ENCODE data around the gene EEFSEC. TPM values are rescaled to one million over a fixed set of nuclear protein-coding genes. Genes with fewer than 3 reads are reported as not detected.

EEFSEC gene
- total RNA-seq, 6 donors from 2014 or later: 14.9 to 38.8 (median 17.9) TPM

- ATAC-seq (ENCODE audit: low FRiP score in 2 of 2) (peak in 1 of 2 donors; percentile 36), DNase-seq (no peak)
- Histone ChIP-seq H3K27ac (no peak overlapping the region), H3K27me3 (no peaks in the 10 kb centered on the region), H3K9me3 (no peaks in the 10 kb centered on the region), H3K36me3 (no peaks in the 10 kb centered on the region), H3K4me1 (peaks cover 0 to 11% (median 5%) of the 10 kb centered on the region in 4 donors), H3K4me3 (no peak overlapping the region)
- TF ChIP-seq CTCF (IDR thresholded peaks at IDR 0.05) (no peak), POLR2A (IDR thresholded peaks at IDR 0.05) (no peak), POLR2AphosphoS5 (IDR thresholded peaks at IDR 0.05) (no peak), EP300 (IDR thresholded peaks at IDR 0.05) (no peak)
- WGBS, 2 donors: 63 to 66% methylated on average over 6 of the region's 6 CpGs
These were observed 42.5 kb downstream of the EEFSEC start for GRCh38 chr3:128195802-128196201.

- H3K27me3 ChIP-seq: no peaks in the 10 kb centered on the region
- H3K9me3 ChIP-seq: no peaks in the 10 kb centered on the region
- no peaks in the 10 kb centered on the region for H3K36me3 ChIP-seq
- ATAC-seq (ENCODE audit: low FRiP score in 2 of 2) (no peak), DNase-seq (no peak)
- peaks cover 0 to 11% (median 5%) of the 10 kb centered on the region in 4 donors for H3K4me1 ChIP-seq
- no peak overlapping the region for H3K27ac ChIP-seq
- WGBS, 2 donors: 77 to 83% methylated on average over 4 of the region's 4 CpGs
- TF ChIP-seq CTCF (IDR thresholded peaks at IDR 0.05): no peak
- TF ChIP-seq POLR2A (IDR thresholded peaks at IDR 0.05): no peak
- no peak for TF ChIP-seq POLR2AphosphoS5 (IDR thresholded peaks at IDR 0.05)
- TF ChIP-seq EP300 (IDR thresholded peaks at IDR 0.05): no peak
- H3K4me3 ChIP-seq: no peak overlapping the region
These were observed 43.4 kb downstream of the EEFSEC start for GRCh38 chr3:128196647-128197046.

GRCh38 chr3:128197855-128198254, 44.6 kb downstream of the EEFSEC start:
- no peak overlapping the region for H3K27ac ChIP-seq
- no peak for ATAC-seq (ENCODE audit: low FRiP score in 2 of 2)
- H3K9me3 ChIP-seq: no peaks in the 10 kb centered on the region
- 91 to 93% methylated on average over 7 of the region's 7 CpGs for WGBS, 2 donors
- H3K27me3 ChIP-seq: no peaks in the 10 kb centered on the region
- no peak for TF ChIP-seq POLR2AphosphoS5 (IDR thresholded peaks at IDR 0.05)
- TF ChIP-seq CTCF (IDR thresholded peaks at IDR 0.05): no peak
- TF ChIP-seq POLR2A (IDR thresholded peaks at IDR 0.05): no peak
- no peak for TF ChIP-seq EP300 (IDR thresholded peaks at IDR 0.05)
- no peak for DNase-seq
- H3K36me3 ChIP-seq: no peaks in the 10 kb centered on the region
- H3K4me3 ChIP-seq: no peak overlapping the region
- H3K4me1 ChIP-seq: peaks cover 0 to 11% (median 5%) of the 10 kb centered on the region in 4 donors

- no peak overlapping the region for H3K27ac ChIP-seq
- no peaks in the 10 kb centered on the region for H3K36me3 ChIP-seq
- peaks cover 0 to 11% (median 5%) of the 10 kb centered on the region in 4 donors for H3K4me1 ChIP-seq
- H3K4me3 ChIP-seq: no peak overlapping the region
- 94 to 100% methylated on average over 1 of the region's 1 CpG for WGBS, 2 donors
- no peaks in the 10 kb centered on the region for H3K27me3 ChIP-seq
- H3K9me3 ChIP-seq: no peaks in the 10 kb centered on the region
- no peak for DNase-seq
- TF ChIP-seq POLR2AphosphoS5 (IDR thresholded peaks at IDR 0.05): no peak
- TF ChIP-seq POLR2A (IDR thresholded peaks at IDR 0.05): no peak
- no peak for TF ChIP-seq EP300 (IDR thresholded peaks at IDR 0.05)
- TF ChIP-seq CTCF (IDR thresholded peaks at IDR 0.05): no peak
- no peak for ATAC-seq (ENCODE audit: low FRiP score in 2 of 2)
These were observed 45.0 kb downstream of the EEFSEC start for GRCh38 chr3:128198313-128198712.

- DNase-seq (no peak), ATAC-seq (ENCODE audit: low FRiP score in 2 of 2) (no peak)
- Histone ChIP-seq H3K36me3 (no peaks in the 10 kb centered on the region), H3K27me3 (no peaks in the 10 kb centered on the region), H3K4me3 (no peak overlapping the region), H3K4me1 (peaks cover 3 to 9% (median 4%) of the 10 kb centered on the region in 4 donors), H3K27ac (no peak overlapping the region), H3K9me3 (no peaks in the 10 kb centered on the region)
- 97% methylated on average over 1 of the region's 1 CpG for WGBS, 2 donors
- TF ChIP-seq POLR2A (IDR thresholded peaks at IDR 0.05) (no peak), EP300 (IDR thresholded peaks at IDR 0.05) (no peak), CTCF (IDR thresholded peaks at IDR 0.05) (no peak), POLR2AphosphoS5 (IDR thresholded peaks at IDR 0.05) (no peak)
These were observed 45.8 kb downstream of the EEFSEC start for GRCh38 chr3:128199110-128199509.
